ENCODE data around the gene TNFAIP8. TPM values are rescaled to one million over a fixed set of nuclear protein-coding genes. Genes with fewer than 3 reads are reported as not detected.

Gene TNFAIP8
- total and polyA plus RNA-seq, 2 of the 13 experiments (the other 11 are each of a cell fraction or from before 2014, with no cell fraction given), result 6.4 to 11.2 TPM

DNA sequence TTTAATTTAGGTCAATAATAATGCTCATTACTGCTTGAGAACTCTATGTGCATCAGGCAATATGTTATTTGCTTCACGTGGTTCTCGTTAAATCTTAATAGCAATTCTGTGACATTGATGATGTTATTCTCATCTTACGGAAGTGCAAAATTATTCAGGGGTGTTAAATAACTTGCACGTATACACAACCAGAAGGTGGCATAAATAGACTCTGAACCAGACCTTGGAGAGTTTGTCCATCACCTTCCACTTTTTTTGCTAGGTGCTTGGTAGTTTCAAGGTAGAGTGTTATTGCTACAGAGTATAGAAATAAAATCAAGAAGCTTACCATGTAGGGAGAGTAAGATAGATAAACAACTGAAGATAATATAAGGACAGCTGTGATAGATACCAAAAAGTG is 23.6 kb upstream of the TNFAIP8 start:
- BruUV-seq (replicated peaks), result no TSS peak
- DNase-seq (ENCODE audit: low spot score) (no peak), ATAC-seq (no peak), FAIRE-seq (no peak)
- H3K27ac ChIP-seq (ENCODE audit: extremely low read length, insufficient read depth, low read length), result no peak overlapping the region
- H3K9me3 ChIP-seq (ENCODE audit: low read length), result no peaks in the 10 kb centered on the region
- peaks cover 5% of the 10 kb centered on the region for H3K4me1 ChIP-seq (ENCODE audit: insufficient read depth, low read length)
- H3K36me3 ChIP-seq (replicated peaks in 1 of 2; ENCODE audit: control insufficient read depth in 1 of 2, insufficient read depth in 2 of 2, low read length in 2 of 2), result no peaks in the 10 kb centered on the region
- 93% methylated on average over 4 of the region's 4 CpGs for WGBS (ENCODE audit: low lambda C conversion rate)
- POLR2A ChIA-PET, result no interaction called here
- H3K4me3 ChIP-seq (replicated peaks in 1 of 3; ENCODE audit: insufficient read depth in 1 of 3, low read depth in 2 of 3, low read length in 3 of 3), result no peak overlapping the region
- H3K4me2 ChIP-seq (ENCODE audit: low read depth, low read length), result no peak overlapping the region
- H3K9ac ChIP-seq (ENCODE audit: insufficient read depth, low read depth, low read length), result no peak overlapping the region
- in situ Hi-C loops (cut with HindIII; ENCODE audit: extremely low pct_ligation_motif_present, low pct_unique_long_range_greater_than_20kb), result no loop called here
- TF ChIP-seq ATF1 (CRISPR knock-in tag; IDR thresholded peaks at IDR 0.05) (no peak), ZNF720 (CRISPR knock-in tag; IDR thresholded peaks at IDR 0.05) (no peak), U2AF2 (IDR thresholded peaks at IDR 0.05; ENCODE audit: low read depth, low read length) (no peak), ZBTB1 (CRISPR knock-in tag; IDR thresholded peaks at IDR 0.05; ENCODE audit: borderline replicate concordance) (no peak), SMAD3 (CRISPR knock-in tag; IDR thresholded peaks at IDR 0.05) (no peak), ZNF335 (CRISPR knock-in tag; IDR thresholded peaks at IDR 0.05) (no peak), SSRP1 (CRISPR knock-in tag; IDR thresholded peaks at IDR 0.05) (no peak), ZNF143 (CRISPR knock-in tag; IDR thresholded peaks at IDR 0.05) (no peak), RBFOX2 (IDR thresholded peaks at IDR 0.05; ENCODE audit: low read depth, low read length) (no peak), ZNF501 (CRISPR knock-in tag; IDR thresholded peaks at IDR 0.05) (no peak)
- TF ChIP-seq, protein P1, sequence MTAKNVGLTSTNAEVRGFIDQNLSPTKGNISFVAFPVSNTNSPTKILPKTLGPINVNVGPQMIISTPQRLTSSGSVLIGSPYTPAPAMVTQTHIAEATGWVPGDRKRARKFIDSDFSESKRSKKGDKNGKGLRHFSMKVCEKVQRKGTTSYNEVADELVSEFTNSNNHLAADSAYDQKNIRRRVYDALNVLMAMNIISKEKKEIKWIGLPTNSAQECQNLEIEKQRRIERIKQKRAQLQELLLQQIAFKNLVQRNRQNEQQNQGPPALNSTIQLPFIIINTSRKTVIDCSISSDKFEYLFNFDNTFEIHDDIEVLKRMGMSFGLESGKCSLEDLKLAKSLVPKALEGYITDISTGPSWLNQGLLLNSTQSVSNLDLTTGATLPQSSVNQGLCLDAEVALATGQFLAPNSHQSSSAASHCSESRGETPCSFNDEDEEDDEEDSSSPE (CRISPR knock-in tag; IDR thresholded peaks at IDR 0.05), result no peak
- CTCF ChIA-PET (ENCODE audit: low intra/inter-chr PET ratio, low total read pairs), result no interaction called here
- H4K20me1 ChIP-seq (ENCODE audit: insufficient read depth, low read length), result no peaks in the 10 kb centered on the region
- no peak overlapping the region for H2AFZ ChIP-seq (ENCODE audit: low read length)
- intact Hi-C loops (cut with micrococcal nuclease; ENCODE audit: unreplicated experiment), result no loop called here
- no peaks in the 10 kb centered on the region for H3K79me2 ChIP-seq (ENCODE audit: insufficient read depth, low read length)
- H3K27me3 ChIP-seq (ENCODE audit: control insufficient read depth in 1 of 2, insufficient read depth in 2 of 2, low read length in 2 of 2), result no peaks in the 10 kb centered on the region

Measured in HepG2 (cell line).